ENCODE measurements around the gene UCP3.

Gene UCP3

DNA sequence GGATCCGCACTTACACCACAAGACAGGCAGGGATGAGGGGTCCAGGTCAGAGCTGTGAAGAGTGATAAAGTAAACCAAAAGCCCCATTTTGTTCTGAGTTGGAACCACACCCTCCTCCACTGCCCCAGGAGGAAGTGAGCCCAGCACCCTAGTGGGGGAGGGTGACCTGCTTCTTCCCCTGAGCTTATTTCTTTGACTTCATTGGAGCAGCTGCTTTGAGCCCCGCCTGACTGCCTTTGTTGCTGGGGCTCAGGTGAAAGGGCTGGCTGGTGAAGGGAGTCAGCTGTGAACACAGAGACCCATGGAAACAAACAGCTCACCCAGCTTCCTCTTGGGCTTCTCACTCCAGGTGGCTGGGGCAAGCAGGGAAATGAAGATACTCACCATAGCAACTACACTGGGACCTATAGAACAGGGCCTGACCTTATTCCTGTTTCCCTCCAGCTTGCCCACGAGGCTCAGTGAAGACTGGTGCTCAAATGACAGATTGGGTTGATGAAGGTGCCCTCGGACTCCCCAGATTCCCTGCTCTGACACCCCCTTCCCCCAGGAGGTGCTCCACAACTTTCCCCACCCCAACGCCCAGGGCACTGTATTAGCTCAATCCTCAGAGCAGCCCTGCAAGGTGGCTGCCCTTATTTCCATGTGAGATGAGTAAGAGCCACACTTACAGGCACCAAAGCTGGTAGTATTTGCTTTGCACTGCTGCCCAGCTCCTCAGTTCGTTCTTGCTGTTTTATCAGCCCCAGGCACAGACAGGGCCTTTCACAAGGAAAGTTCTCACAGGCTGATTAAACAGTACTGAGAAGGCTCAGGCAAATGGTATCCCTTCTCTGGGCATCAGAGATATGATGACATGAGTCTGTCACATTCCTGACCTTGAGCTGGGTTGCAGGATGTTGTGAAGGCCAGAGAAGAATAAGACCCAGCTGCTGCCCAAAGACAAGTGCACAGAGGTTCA is 28.6 kb downstream of the UCP3 start:
- Histone ChIP-seq H3K27me3 (ENCODE audit: control insufficient read depth, insufficient read depth, low read length) (no peaks in the 10 kb centered on the region), H3K4me3 (ENCODE audit: low read depth, low read length) (no peak overlapping the region), H3K36me3 (ENCODE audit: control insufficient read depth, insufficient read depth, low read length) (peaks cover 37% of the 10 kb centered on the region), H3K4me1 (ENCODE audit: control insufficient read depth, insufficient read depth, low read length) (peaks cover 19% of the 10 kb centered on the region), H3K9ac (ENCODE audit: low read depth, low read length) (no peak overlapping the region), H3K9me3 (ENCODE audit: control insufficient read depth, insufficient read depth, low read length) (no peaks in the 10 kb centered on the region)

GRCh38 chr11:73978576-73979086 is 30.3 kb downstream of the UCP3 start:
- no peaks in the 10 kb centered on the region for H3K27me3 ChIP-seq (ENCODE audit: control insufficient read depth, insufficient read depth, low read length)
- no peak overlapping the region for H3K4me3 ChIP-seq (ENCODE audit: low read depth, low read length)
- H3K9me3 ChIP-seq (ENCODE audit: control insufficient read depth, insufficient read depth, low read length), result no peaks in the 10 kb centered on the region
- no peak overlapping the region for H3K9ac ChIP-seq (ENCODE audit: low read depth, low read length)
- H3K4me1 ChIP-seq (ENCODE audit: control insufficient read depth, insufficient read depth, low read length), result peaks cover 16% of the 10 kb centered on the region
- H3K36me3 ChIP-seq (ENCODE audit: control insufficient read depth, insufficient read depth, low read length), result peaks cover 45% of the 10 kb centered on the region

DNA sequence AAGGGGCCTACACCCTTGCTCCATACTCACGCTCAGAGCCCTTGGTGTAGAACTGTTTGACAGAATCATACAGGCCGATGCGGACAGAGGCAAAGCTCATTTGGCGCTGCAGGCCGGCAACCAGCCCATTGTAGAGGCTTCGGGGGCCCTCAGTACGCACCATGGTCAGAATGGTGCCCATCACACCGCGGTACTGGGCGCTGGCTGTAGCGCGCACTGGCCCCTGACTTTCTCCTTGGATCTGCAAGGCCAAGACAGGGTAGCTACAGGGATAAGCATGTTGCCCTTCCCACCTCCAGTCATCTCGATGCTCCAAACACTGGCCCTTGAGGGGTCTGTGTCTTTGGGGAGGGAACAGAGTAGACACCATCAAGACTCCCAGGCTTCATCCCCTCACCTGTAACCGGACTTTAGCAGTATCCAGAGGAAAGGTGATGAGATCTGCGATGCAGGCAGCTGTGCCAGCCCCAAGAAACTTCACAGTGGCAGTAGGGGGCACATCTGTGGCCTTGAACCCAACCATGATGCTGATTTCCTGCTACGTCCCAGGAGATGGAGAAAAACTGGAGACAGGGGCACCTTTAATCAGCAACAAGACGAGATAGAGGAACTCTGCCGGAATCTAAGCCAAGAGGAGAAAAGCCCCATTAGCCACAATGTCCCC is 30.9 kb downstream of the UCP3 start:
- Histone ChIP-seq H3K27me3 (ENCODE audit: control insufficient read depth, insufficient read depth, low read length) (no peaks in the 10 kb centered on the region), H3K4me1 (ENCODE audit: control insufficient read depth, insufficient read depth, low read length) (peaks cover 14% of the 10 kb centered on the region), H3K4me3 (ENCODE audit: low read depth, low read length) (no peak overlapping the region), H3K9ac (ENCODE audit: low read depth, low read length) (no peak overlapping the region), H3K9me3 (ENCODE audit: control insufficient read depth, insufficient read depth, low read length) (no peaks in the 10 kb centered on the region), H3K36me3 (ENCODE audit: control insufficient read depth, insufficient read depth, low read length) (peaks cover 45% of the 10 kb centered on the region)

- peaks cover 45% of the 10 kb centered on the region for H3K36me3 ChIP-seq (ENCODE audit: control insufficient read depth, insufficient read depth, low read length)
- H3K9ac ChIP-seq (ENCODE audit: low read depth, low read length), result no peak overlapping the region
- H3K27me3 ChIP-seq (ENCODE audit: control insufficient read depth, insufficient read depth, low read length), result no peaks in the 10 kb centered on the region
- no peak overlapping the region for H3K4me3 ChIP-seq (ENCODE audit: low read depth, low read length)
- H3K9me3 ChIP-seq (ENCODE audit: control insufficient read depth, insufficient read depth, low read length), result no peaks in the 10 kb centered on the region
- H3K4me1 ChIP-seq (ENCODE audit: control insufficient read depth, insufficient read depth, low read length), result peaks cover 14% of the 10 kb centered on the region
Measured at GRCh38 chr11:73976451-73977151, 32.3 kb downstream of the UCP3 start.

DNA sequence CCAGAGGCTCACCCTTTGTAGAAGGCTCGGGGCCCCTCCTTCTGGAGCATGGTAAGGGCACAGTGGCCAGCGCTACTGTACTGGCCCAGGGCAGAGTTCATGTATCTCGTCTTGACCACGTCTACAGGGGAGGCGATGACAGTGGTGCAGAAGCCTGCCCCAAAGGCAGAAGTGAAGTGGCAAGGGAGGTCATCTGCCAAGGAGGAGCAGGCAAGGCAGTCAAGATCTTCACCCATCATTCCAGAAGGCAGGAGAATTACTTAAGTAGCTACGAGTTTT is 33.5 kb downstream of the UCP3 start:
- peaks cover 45% of the 10 kb centered on the region for H3K36me3 ChIP-seq (ENCODE audit: control insufficient read depth, insufficient read depth, low read length)
- H3K27me3 ChIP-seq (ENCODE audit: control insufficient read depth, insufficient read depth, low read length), result no peaks in the 10 kb centered on the region
- no peak overlapping the region for H3K9ac ChIP-seq (ENCODE audit: low read depth, low read length)
- no peaks in the 10 kb centered on the region for H3K9me3 ChIP-seq (ENCODE audit: control insufficient read depth, insufficient read depth, low read length)
- H3K4me1 ChIP-seq (ENCODE audit: control insufficient read depth, insufficient read depth, low read length), result peaks cover 7% of the 10 kb centered on the region
- no peak overlapping the region for H3K4me3 ChIP-seq (ENCODE audit: low read depth, low read length)

- Histone ChIP-seq H3K27me3 (ENCODE audit: control insufficient read depth, insufficient read depth, low read length) (no peaks in the 10 kb centered on the region), H3K9me3 (ENCODE audit: control insufficient read depth, insufficient read depth, low read length) (no peaks in the 10 kb centered on the region), H3K9ac (ENCODE audit: low read depth, low read length) (no peak overlapping the region), H3K4me1 (ENCODE audit: control insufficient read depth, insufficient read depth, low read length) (peaks cover 3% of the 10 kb centered on the region), H3K36me3 (ENCODE audit: control insufficient read depth, insufficient read depth, low read length) (peaks cover 45% of the 10 kb centered on the region), H3K4me3 (ENCODE audit: low read depth, low read length) (no peak overlapping the region)
Measured at GRCh38 chr11:73974604-73975478, 34.0 kb downstream of the UCP3 start.

- no peak overlapping the region for H3K4me3 ChIP-seq (ENCODE audit: low read depth, low read length)
- no peaks in the 10 kb centered on the region for H3K27me3 ChIP-seq (ENCODE audit: control insufficient read depth, insufficient read depth, low read length)
- no peaks in the 10 kb centered on the region for H3K4me1 ChIP-seq (ENCODE audit: control insufficient read depth, insufficient read depth, low read length)
- H3K36me3 ChIP-seq (ENCODE audit: control insufficient read depth, insufficient read depth, low read length), result peaks cover 33% of the 10 kb centered on the region
- H3K9ac ChIP-seq (ENCODE audit: low read depth, low read length), result no peak overlapping the region
- H3K9me3 ChIP-seq (ENCODE audit: control insufficient read depth, insufficient read depth, low read length), result no peaks in the 10 kb centered on the region
Measured at GRCh38 chr11:73972620-73973449, 36.0 kb downstream of the UCP3 start.

DNA sequence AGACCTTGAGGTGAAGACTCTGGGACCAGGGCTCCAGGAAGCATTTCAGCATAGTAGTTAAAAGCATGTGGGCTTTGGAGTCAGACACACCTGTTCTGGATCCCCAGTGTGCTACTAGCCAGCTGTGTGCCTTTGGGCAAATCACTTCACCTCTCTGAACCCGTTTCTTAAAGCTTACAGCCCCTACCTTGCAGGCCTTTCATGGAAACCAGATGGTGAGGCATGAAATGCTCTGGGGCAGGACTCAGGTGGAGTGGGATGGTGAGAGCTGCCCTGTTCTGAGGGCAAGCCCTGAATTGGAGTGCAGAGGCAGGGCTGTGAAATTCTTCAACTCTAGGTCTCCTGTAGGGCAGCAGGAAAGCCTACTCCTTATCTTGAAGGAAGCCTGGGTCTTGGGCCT is 36.7 kb downstream of the UCP3 start:
- no peak overlapping the region for H3K4me3 ChIP-seq (ENCODE audit: low read depth, low read length)
- H3K27me3 ChIP-seq (ENCODE audit: control insufficient read depth, insufficient read depth, low read length), result no peaks in the 10 kb centered on the region
- no peaks in the 10 kb centered on the region for H3K9me3 ChIP-seq (ENCODE audit: control insufficient read depth, insufficient read depth, low read length)
- no peak overlapping the region for H3K9ac ChIP-seq (ENCODE audit: low read depth, low read length)
- H3K4me1 ChIP-seq (ENCODE audit: control insufficient read depth, insufficient read depth, low read length), result no peaks in the 10 kb centered on the region
- H3K36me3 ChIP-seq (ENCODE audit: control insufficient read depth, insufficient read depth, low read length), result peaks cover 27% of the 10 kb centered on the region

DNA sequence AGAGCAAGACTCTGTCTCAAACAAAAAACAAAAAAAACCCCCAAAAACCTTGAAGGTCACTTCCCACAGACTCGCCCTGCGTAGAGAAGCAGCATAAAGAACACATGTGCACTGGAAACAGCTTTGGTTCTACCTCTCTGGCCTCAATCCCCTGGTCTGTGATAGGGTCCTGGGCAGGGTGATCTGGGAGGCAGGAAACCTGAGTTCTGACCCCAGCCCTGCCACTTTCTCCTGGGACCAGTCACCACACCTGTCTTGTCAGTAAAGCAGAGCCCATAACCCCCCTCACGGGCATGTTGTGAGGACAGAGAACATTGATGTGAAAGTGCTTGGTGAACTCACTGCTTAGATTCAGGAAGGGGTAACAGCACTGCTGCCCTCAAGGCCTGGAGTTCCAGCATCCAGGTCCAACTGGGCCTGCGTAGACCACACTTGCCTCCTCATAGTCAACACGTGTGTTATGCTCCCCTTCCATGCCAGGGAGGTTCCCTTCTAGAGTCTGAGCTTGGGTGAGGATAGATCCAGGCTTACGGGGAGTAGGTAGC is 37.6 kb downstream of the UCP3 start:
- no peaks in the 10 kb centered on the region for H3K9me3 ChIP-seq (ENCODE audit: control insufficient read depth, insufficient read depth, low read length)
- H3K36me3 ChIP-seq (ENCODE audit: control insufficient read depth, insufficient read depth, low read length), result peaks cover 17% of the 10 kb centered on the region
- no peak overlapping the region for H3K9ac ChIP-seq (ENCODE audit: low read depth, low read length)
- no peaks in the 10 kb centered on the region for H3K4me1 ChIP-seq (ENCODE audit: control insufficient read depth, insufficient read depth, low read length)
- H3K4me3 ChIP-seq (ENCODE audit: low read depth, low read length), result no peak overlapping the region
- no peaks in the 10 kb centered on the region for H3K27me3 ChIP-seq (ENCODE audit: control insufficient read depth, insufficient read depth, low read length)

- Histone ChIP-seq H3K4me3 (ENCODE audit: low read depth, low read length) (no peak overlapping the region), H3K36me3 (ENCODE audit: control insufficient read depth, insufficient read depth, low read length) (peaks cover 7% of the 10 kb centered on the region), H3K9ac (ENCODE audit: low read depth, low read length) (no peak overlapping the region), H3K27me3 (ENCODE audit: control insufficient read depth, insufficient read depth, low read length) (no peaks in the 10 kb centered on the region), H3K9me3 (ENCODE audit: control insufficient read depth, insufficient read depth, low read length) (no peaks in the 10 kb centered on the region), H3K4me1 (ENCODE audit: control insufficient read depth, insufficient read depth, low read length) (no peaks in the 10 kb centered on the region)
Measured at GRCh38 chr11:73969991-73970800, 38.7 kb downstream of the UCP3 start.
